ENCODE data around the gene CHAF1A. TPM values are rescaled to one million over a fixed set of nuclear protein-coding genes. Genes with fewer than 3 reads are reported as not detected.

Gene CHAF1A
- polyA plus RNA-seq, 4 donors: 19.0 to 25.5 (median 22.8) TPM

- no peak for DNase-seq (ENCODE audit: low read depth in 4 of 4, low spot score in 3 of 4)
Measured at GRCh38 chr19:4452230-4452990, 50.0 kb downstream of the CHAF1A start.

GRCh38 chr19:4453232-4454179 lies 51.1 kb downstream of the CHAF1A start:
- no peak for DNase-seq (ENCODE audit: low read depth in 4 of 4, low spot score in 3 of 4)

GRCh38 chr19:4454747-4455718 lies 52.6 kb downstream of the CHAF1A start:
- DNase-seq (ENCODE audit: low read depth in 4 of 4, low spot score in 3 of 4): no peak

- peak in 3 of 4 donors; percentile 53 to 65 (median 55) for DNase-seq (ENCODE audit: low read depth in 4 of 4, low spot score in 3 of 4)
Measured at GRCh38 chr19:4455719-4456475, 53.5 kb downstream of the CHAF1A start.

GRCh38 chr19:4456476-4456842 lies 54.0 kb downstream of the CHAF1A start:
- DNase-seq (ENCODE audit: low read depth in 4 of 4, low spot score in 3 of 4): no peak

GRCh38 chr19:4456843-4457653 lies 54.6 kb downstream of the CHAF1A start:
- peak in 3 of 4 donors; percentile 38 to 60 (median 39) for DNase-seq (ENCODE audit: low read depth in 4 of 4, low spot score in 3 of 4)

GRCh38 chr19:4457654-4458395 lies 55.4 kb downstream of the CHAF1A start, which contains the start of gene UBXN6:
UBXN6 (minus strand) TSS chr19:4457794; CDS start chr19:4457697, 97 bp downstream.
- DNase-seq (ENCODE audit: low read depth in 4 of 4, low spot score in 3 of 4): peak; percentile 84 to 94 (median 92)

GRCh38 chr19:4464815-4465581 lies 62.6 kb downstream of the CHAF1A start:
- no peak for DNase-seq (ENCODE audit: low read depth in 4 of 4, low spot score in 3 of 4)

- no peak for DNase-seq (ENCODE audit: low read depth in 4 of 4, low spot score in 3 of 4)
Measured at GRCh38 chr19:4467835-4468234, 65.4 kb downstream of the CHAF1A start.

- DNase-seq (ENCODE audit: low read depth in 4 of 4, low spot score in 3 of 4): peak; percentile 100
Measured at GRCh38 chr19:4471403-4472173, 69.1 kb downstream of the CHAF1A start.

- DNase-seq (ENCODE audit: low read depth in 4 of 4, low spot score in 3 of 4): no peak
Measured at GRCh38 chr19:4472174-4472974, 69.9 kb downstream of the CHAF1A start, which contains the start of gene HDGFL2. HDGFL2 (plus strand) TSS chr19:4472297; CDS start chr19:4472351, 54 bp downstream.

GRCh38 chr19:4473011-4473762 lies 70.7 kb downstream of the CHAF1A start:
- DNase-seq (ENCODE audit: low read depth in 4 of 4, low spot score in 3 of 4): no peak

GRCh38 chr19:4473763-4474513 lies 71.5 kb downstream of the CHAF1A start:
- DNase-seq (ENCODE audit: low read depth in 4 of 4, low spot score in 3 of 4): no peak

- peak in 2 of 4 donors; percentile 35 to 39 for DNase-seq (ENCODE audit: low read depth in 4 of 4, low spot score in 3 of 4)
Measured at GRCh38 chr19:4474514-4475022, 72.1 kb downstream of the CHAF1A start.
